Measurements from ENCODE around the gene ARIH2.

DNA sequence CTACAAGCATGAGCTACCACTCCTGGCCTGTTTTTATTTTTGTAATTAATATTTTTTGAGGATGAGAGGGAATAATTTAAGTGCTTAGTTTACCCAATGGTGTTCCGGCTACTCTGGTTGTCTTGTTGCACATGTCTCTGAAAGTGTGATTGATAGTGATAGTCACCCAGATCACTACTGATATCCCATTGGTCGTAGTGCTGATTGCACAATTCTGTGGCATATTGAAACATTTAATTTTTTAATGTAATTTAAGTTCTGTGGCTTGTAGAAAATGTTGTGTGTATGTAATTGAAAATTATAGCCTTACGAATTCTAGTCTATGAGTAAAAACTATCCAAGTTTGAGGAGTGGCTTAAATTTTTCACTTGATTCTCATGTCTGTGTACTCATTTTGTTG is 11.9 kb downstream of the ARIH2 start:
- TF ChIP-seq GATA2 (IDR thresholded peaks at IDR 0.05; ENCODE audit: low read depth, low read length) (no peak), GATA3 (IDR thresholded peaks at IDR 0.05; ENCODE audit: low read depth, low read length) (no peak)
